HEK293 (cell line): Measurements from ENCODE around the gene RAPGEF5.

ENCODE experiments used
- CTCF ChIA-PET: fragments of 350-600 bp; formaldehyde crosslinking; extraction: SDS; loops from one replicate; lab custom pipeline; 2021; ENCODE audit warnings: antibody characterized with exemption; lab: Yijun Ruan, JAX
- POLR2A ChIA-PET: fragments of 300-600 bp; formaldehyde crosslinking; extraction: SDS; loops from one replicate; lab custom pipeline; 2020; ENCODE audit warnings: antibody characterized with exemption, inconsistent platforms; lab: Yijun Ruan, JAX
- H3K27ac ChIP-seq: fragments of 200-500 bp; sonication (Bioruptor generic); 2 replicates; pipeline ENCODE4 v1.5.1; 2014; ENCODE audit warnings: low read depth, low read length, control low read depth, inconsistent platforms; ENCODE audit errors: extremely low read depth
- H3K36me3 ChIP-seq, 2 experiments: fragments of 200-500 bp in 1 of 2; sonication (Bioruptor generic) in 1 of 2; 1 replicate in 1 of 2; 2 replicates in 1 of 2; pipeline ENCODE4 v1.5.1; 2014 to 2017; ENCODE audit warnings: inconsistent platforms in 2 of 2, low read length in 2 of 2; ENCODE audit not compliant: control insufficient read depth in 2 of 2, insufficient read depth in 1 of 2
- H3K4me1 ChIP-seq: fragments of 200-500 bp; sonication (Bioruptor generic); 2 replicates; pipeline ENCODE4 v1.5.1; 2014; ENCODE audit warnings: mild to moderate bottlenecking, low read length, inconsistent platforms; ENCODE audit not compliant: control insufficient read depth, insufficient read depth
- H3K4me3 ChIP-seq: 2 replicates; pipeline ENCODE4 v1.5.1; 2011; ENCODE audit warnings: low read depth, mild to moderate bottlenecking, control low read depth, low read length, moderate library complexity
- H3K9me3 ChIP-seq: fragments of 200-500 bp; sonication (Bioruptor generic); 2 replicates; pipeline ENCODE4 v1.5.1; 2014; ENCODE audit warnings: low read depth, low read length, inconsistent platforms; ENCODE audit not compliant: control insufficient read depth, insufficient read depth
- KLF7 ChIP-seq: fragments of 450-650 bp; formaldehyde crosslinking; IDR thresholded peaks from 2 replicates; pipeline ENCODE4 v1.5.1; 2016; ENCODE audit warnings: missing biosample characterization, missing genetic modification characterization, borderline replicate concordance
- SP2 ChIP-seq: fragments of 450-650 bp; formaldehyde crosslinking; IDR thresholded peaks from 2 replicates; pipeline ENCODE4 v1.5.1; 2016; ENCODE audit warnings: missing biosample characterization, missing genetic modification characterization
- ZBTB48 ChIP-seq: fragments of 450-650 bp; formaldehyde crosslinking; IDR thresholded peaks from 2 replicates; pipeline ENCODE4 v1.5.1; 2016; ENCODE audit warnings: missing biosample characterization, missing genetic modification characterization
- ZFP37 ChIP-seq: fragments of 450-650 bp; formaldehyde crosslinking; IDR thresholded peaks from 2 replicates; pipeline ENCODE4 v1.5.1; 2016; ENCODE audit warnings: missing biosample characterization, missing genetic modification characterization
- ZNF114 ChIP-seq: fragments of 450-650 bp; formaldehyde crosslinking; IDR thresholded peaks from 2 replicates; pipeline ENCODE4 v1.5.0; 2017; ENCODE audit warnings: missing biosample characterization, missing genetic modification characterization
- ZNF311 ChIP-seq: fragments of 450-650 bp; formaldehyde crosslinking; IDR thresholded peaks from 2 replicates; pipeline ENCODE4 v1.5.1; 2017; ENCODE audit warnings: missing biosample characterization, missing genetic modification characterization, borderline replicate concordance
- ZNF341 ChIP-seq: fragments of 450-650 bp; formaldehyde crosslinking; IDR thresholded peaks from 2 replicates; pipeline ENCODE4; 2016; ENCODE audit warnings: low read depth, missing biosample characterization, missing genetic modification characterization
- ZNF423 ChIP-seq: fragments of 450-650 bp; formaldehyde crosslinking; IDR thresholded peaks from 2 replicates; pipeline ENCODE4 v1.5.1; 2016; ENCODE audit warnings: missing biosample characterization, missing genetic modification characterization
- TF ChIP-seq, protein P1 (sequence below): fragments of 450-650 bp; formaldehyde crosslinking; conservative IDR thresholded peaks from 2 replicates; pipeline ENCODE4 v1.5.1; 2016; ENCODE audit warnings: low read depth, missing biosample characterization, missing genetic modification characterization
- TF ChIP-seq, protein P2 (sequence below): fragments of 450-650 bp; formaldehyde crosslinking; IDR thresholded peaks from 2 replicates; pipeline ENCODE4 v1.5.1; 2017; ENCODE audit warnings: missing biosample characterization, mild to moderate bottlenecking, missing genetic modification characterization, moderate library complexity
- TF ChIP-seq, protein P3 (sequence below): fragments of 450-650 bp; formaldehyde crosslinking; IDR thresholded peaks from 2 replicates; pipeline ENCODE4 v1.5.1; 2016; ENCODE audit warnings: missing biosample characterization, missing genetic modification characterization
- TF ChIP-seq, protein P4 (sequence below): fragments of 450-650 bp; formaldehyde crosslinking; IDR thresholded peaks from 2 replicates; pipeline ENCODE4 v1.5.1; 2016; ENCODE audit warnings: missing biosample characterization, missing genetic modification characterization
- TF ChIP-seq, protein P5 (sequence below): fragments of 450-650 bp; formaldehyde crosslinking; IDR thresholded peaks from 2 replicates; pipeline ENCODE4 v1.5.1; 2016; ENCODE audit warnings: missing biosample characterization, missing genetic modification characterization, borderline replicate concordance
- TF ChIP-seq, protein P6 (sequence below): fragments of 450-650 bp; formaldehyde crosslinking; IDR thresholded peaks from 2 replicates; pipeline ENCODE4 v1.5.1; 2016; ENCODE audit warnings: missing biosample characterization, missing genetic modification characterization
- TF ChIP-seq, protein P7 (sequence below): fragments of 450-650 bp; formaldehyde crosslinking; IDR thresholded peaks from 2 replicates; pipeline ENCODE4 v1.5.1; 2016; ENCODE audit warnings: missing biosample characterization, missing genetic modification characterization
- TF ChIP-seq, protein P8 (sequence below): fragments of 450-650 bp; formaldehyde crosslinking; IDR thresholded peaks from 2 replicates; pipeline ENCODE4 v1.5.1; 2016; ENCODE audit warnings: missing biosample characterization, missing genetic modification characterization

RAPGEF5 gene

DNA sequence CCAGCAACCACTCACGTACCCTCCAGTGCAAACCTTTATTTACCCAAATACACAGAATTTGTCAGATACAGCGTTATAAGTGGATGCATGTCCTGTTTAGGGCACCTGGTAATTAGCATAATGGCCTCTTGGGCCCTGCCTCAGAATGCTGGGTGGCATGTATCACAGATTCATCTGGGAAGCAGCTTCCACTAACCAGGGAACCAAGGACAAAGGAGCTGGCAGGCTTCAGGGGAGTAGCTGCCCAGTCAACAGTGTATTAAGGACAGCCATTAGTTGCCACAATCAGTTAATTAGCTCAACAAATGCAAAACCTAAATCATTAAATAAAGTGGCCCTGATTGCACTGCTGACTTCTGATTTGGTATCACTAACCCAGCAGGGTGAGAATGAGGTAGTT lies 105.7 kb downstream of the RAPGEF5 start (continued):
- TF ChIP-seq, protein P1, sequence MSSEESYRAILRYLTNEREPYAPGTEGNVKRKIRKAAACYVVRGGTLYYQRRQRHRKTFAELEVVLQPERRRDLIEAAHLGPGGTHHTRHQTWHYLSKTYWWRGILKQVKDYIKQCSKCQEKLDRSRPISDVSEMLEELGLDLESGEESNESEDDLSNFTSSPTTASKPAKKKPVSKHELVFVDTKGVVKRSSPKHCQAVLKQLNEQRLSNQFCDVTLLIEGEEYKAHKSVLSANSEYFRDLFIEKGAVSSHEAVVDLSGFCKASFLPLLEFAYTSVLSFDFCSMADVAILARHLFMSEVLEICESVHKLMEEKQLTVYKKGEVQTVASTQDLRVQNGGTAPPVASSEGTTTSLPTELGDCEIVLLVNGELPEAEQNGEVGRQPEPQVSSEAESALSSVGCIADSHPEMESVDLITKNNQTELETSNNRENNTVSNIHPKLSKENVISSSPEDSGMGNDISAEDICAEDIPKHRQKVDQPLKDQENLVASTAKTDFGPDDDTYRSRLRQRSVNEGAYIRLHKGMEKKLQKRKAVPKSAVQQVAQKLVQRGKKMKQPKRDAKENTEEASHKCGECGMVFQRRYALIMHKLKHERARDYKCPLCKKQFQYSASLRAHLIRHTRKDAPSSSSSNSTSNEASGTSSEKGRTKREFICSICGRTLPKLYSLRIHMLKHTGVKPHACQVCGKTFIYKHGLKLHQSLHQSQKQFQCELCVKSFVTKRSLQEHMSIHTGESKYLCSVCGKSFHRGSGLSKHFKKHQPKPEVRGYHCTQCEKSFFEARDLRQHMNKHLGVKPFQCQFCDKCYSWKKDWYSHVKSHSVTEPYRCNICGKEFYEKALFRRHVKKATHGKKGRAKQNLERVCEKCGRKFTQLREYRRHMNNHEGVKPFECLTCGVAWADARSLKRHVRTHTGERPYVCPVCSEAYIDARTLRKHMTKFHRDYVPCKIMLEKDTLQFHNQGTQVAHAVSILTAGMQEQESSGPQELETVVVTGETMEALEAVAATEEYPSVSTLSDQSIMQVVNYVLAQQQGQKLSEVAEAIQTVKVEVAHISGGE = no peak
- TF ChIP-seq ZNF341 (tag by site-specific recombination) (no peak), ZBTB48 (no peak), SP2 (tag by site-specific recombination) (no peak), ZNF423 (tag by site-specific recombination) (no peak), ZFP37 (tag by site-specific recombination) (no peak), ZNF311 (tag by site-specific recombination) (no peak)
- TF ChIP-seq, protein P2, sequence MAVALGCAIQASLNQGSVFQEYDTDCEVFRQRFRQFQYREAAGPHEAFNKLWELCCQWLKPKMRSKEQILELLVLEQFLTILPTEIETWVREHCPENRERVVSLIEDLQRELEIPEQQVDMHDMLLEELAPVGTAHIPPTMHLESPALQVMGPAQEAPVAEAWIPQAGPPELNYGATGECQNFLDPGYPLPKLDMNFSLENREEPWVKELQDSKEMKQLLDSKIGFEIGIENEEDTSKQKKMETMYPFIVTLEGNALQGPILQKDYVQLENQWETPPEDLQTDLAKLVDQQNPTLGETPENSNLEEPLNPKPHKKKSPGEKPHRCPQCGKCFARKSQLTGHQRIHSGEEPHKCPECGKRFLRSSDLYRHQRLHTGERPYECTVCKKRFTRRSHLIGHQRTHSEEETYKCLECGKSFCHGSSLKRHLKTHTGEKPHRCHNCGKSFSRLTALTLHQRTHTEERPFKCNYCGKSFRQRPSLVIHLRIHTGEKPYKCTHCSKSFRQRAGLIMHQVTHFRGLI (tag by site-specific recombination) = no peak
- TF ChIP-seq, protein P3, sequence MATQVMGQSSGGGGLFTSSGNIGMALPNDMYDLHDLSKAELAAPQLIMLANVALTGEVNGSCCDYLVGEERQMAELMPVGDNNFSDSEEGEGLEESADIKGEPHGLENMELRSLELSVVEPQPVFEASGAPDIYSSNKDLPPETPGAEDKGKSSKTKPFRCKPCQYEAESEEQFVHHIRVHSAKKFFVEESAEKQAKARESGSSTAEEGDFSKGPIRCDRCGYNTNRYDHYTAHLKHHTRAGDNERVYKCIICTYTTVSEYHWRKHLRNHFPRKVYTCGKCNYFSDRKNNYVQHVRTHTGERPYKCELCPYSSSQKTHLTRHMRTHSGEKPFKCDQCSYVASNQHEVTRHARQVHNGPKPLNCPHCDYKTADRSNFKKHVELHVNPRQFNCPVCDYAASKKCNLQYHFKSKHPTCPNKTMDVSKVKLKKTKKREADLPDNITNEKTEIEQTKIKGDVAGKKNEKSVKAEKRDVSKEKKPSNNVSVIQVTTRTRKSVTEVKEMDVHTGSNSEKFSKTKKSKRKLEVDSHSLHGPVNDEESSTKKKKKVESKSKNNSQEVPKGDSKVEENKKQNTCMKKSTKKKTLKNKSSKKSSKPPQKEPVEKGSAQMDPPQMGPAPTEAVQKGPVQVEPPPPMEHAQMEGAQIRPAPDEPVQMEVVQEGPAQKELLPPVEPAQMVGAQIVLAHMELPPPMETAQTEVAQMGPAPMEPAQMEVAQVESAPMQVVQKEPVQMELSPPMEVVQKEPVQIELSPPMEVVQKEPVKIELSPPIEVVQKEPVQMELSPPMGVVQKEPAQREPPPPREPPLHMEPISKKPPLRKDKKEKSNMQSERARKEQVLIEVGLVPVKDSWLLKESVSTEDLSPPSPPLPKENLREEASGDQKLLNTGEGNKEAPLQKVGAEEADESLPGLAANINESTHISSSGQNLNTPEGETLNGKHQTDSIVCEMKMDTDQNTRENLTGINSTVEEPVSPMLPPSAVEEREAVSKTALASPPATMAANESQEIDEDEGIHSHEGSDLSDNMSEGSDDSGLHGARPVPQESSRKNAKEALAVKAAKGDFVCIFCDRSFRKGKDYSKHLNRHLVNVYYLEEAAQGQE (tag by site-specific recombination) = no peak
- TF ChIP-seq, protein P4, sequence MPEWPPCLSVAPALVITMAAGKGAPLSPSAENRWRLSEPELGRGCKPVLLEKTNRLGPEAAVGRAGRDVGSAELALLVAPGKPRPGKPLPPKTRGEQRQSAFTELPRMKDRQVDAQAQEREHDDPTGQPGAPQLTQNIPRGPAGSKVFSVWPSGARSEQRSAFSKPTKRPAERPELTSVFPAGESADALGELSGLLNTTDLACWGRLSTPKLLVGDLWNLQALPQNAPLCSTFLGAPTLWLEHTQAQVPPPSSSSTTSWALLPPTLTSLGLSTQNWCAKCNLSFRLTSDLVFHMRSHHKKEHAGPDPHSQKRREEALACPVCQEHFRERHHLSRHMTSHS (tag by site-specific recombination) = no peak
- TF ChIP-seq, protein P5, sequence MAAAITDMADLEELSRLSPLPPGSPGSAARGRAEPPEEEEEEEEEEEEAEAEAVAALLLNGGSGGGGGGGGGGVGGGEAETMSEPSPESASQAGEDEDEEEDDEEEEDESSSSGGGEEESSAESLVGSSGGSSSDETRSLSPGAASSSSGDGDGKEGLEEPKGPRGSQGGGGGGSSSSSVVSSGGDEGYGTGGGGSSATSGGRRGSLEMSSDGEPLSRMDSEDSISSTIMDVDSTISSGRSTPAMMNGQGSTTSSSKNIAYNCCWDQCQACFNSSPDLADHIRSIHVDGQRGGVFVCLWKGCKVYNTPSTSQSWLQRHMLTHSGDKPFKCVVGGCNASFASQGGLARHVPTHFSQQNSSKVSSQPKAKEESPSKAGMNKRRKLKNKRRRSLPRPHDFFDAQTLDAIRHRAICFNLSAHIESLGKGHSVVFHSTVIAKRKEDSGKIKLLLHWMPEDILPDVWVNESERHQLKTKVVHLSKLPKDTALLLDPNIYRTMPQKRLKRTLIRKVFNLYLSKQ (tag by site-specific recombination) = no peak

DNA sequence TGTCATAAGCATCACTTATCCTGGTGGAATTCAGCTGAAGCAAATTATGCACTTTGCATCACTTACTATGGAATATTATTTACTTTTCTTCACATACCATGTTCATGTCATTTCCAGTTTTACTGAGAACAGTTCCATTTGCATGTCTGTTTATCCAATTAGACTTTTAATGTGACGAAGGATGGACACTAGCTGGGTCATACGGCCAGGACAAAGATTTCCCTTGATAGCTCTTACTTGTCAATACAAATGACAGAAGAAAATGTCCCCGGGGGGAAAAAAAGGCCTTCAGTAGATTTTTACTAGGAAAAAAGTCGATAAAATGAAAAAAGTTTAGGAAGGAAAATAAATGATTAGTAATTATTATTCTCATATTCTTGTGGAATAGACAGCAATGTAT lies 106.6 kb downstream of the RAPGEF5 start:
- Histone ChIP-seq H3K9me3 (no peaks in the 10 kb centered on the region), H3K36me3 (no peaks in the 10 kb centered on the region), H3K27ac (no peak overlapping the region), H3K4me3 (no peak overlapping the region), H3K4me1 (peaks cover 7% of the 10 kb centered on the region)
- ChIA-PET CTCF (interaction anchor here (0.7 to 0.8 kb wide), 2 partner anchors 33 to 202 kb away, joined by 3 to 4 read pairs; no protein-coding TSS in a partner anchor), POLR2A (no interaction called here)
- TF ChIP-seq, protein P6, sequence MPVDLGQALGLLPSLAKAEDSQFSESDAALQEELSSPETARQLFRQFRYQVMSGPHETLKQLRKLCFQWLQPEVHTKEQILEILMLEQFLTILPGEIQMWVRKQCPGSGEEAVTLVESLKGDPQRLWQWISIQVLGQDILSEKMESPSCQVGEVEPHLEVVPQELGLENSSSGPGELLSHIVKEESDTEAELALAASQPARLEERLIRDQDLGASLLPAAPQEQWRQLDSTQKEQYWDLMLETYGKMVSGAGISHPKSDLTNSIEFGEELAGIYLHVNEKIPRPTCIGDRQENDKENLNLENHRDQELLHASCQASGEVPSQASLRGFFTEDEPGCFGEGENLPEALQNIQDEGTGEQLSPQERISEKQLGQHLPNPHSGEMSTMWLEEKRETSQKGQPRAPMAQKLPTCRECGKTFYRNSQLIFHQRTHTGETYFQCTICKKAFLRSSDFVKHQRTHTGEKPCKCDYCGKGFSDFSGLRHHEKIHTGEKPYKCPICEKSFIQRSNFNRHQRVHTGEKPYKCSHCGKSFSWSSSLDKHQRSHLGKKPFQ = no peak
- TF ChIP-seq, protein P7, sequence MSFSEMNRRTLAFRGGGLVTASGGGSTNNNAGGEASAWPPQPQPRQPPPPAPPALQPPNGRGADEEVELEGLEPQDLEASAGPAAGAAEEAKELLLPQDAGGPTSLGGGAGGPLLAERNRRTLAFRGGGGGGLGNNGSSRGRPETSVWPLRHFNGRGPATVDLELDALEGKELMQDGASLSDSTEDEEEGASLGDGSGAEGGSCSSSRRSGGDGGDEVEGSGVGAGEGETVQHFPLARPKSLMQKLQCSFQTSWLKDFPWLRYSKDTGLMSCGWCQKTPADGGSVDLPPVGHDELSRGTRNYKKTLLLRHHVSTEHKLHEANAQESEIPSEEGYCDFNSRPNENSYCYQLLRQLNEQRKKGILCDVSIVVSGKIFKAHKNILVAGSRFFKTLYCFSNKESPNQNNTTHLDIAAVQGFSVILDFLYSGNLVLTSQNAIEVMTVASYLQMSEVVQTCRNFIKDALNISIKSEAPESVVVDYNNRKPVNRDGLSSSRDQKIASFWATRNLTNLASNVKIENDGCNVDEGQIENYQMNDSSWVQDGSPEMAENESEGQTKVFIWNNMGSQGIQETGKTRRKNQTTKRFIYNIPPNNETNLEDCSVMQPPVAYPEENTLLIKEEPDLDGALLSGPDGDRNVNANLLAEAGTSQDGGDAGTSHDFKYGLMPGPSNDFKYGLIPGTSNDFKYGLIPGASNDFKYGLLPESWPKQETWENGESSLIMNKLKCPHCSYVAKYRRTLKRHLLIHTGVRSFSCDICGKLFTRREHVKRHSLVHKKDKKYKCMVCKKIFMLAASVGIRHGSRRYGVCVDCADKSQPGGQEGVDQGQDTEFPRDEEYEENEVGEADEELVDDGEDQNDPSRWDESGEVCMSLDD = no peak
- TF ChIP-seq, protein P8, sequence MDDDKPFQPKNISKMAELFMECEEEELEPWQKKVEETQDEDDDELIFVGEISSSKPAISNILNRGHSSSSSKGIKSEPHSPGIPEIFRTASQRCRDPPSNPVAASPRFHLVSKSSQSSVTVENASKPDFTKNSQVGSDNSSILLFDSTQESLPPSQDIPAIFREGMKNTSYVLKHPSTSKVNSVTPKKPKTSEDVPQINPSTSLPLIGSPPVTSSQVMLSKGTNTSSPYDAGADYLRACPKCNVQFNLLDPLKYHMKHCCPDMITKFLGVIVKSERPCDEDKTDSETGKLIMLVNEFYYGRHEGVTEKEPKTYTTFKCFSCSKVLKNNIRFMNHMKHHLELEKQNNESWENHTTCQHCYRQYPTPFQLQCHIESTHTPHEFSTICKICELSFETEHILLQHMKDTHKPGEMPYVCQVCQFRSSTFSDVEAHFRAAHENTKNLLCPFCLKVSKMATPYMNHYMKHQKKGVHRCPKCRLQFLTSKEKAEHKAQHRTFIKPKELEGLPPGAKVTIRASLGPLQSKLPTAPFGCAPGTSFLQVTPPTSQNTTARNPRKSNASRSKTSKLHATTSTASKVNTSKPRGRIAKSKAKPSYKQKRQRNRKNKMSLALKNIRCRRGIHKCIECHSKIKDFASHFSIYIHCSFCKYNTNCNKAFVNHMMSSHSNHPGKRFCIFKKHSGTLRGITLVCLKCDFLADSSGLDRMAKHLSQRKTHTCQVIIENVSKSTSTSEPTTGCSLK (tag by site-specific recombination) = no peak
- TF ChIP-seq ZNF114 (tag by site-specific recombination) (no peak), KLF7 (tag by site-specific recombination) (no peak)
